HG03565 (cell line): ENCODE measurements around the gene MRPS31.
"Not testable (repeated sequence)": the region's sequence is repeated elsewhere in the genome, so short reads cannot be mapped to it uniquely, and the experiment has no call there.

Source experiments
- ATAC-seq: cut with Tn5 transposase; IDR thresholded peaks from one replicate; pipeline ENCODE4 v1.9.1; 2021; ENCODE audit warnings: mild to moderate bottlenecking, moderate library complexity; ENCODE audit not compliant: unreplicated experiment

The MRPS31 gene

DNA sequence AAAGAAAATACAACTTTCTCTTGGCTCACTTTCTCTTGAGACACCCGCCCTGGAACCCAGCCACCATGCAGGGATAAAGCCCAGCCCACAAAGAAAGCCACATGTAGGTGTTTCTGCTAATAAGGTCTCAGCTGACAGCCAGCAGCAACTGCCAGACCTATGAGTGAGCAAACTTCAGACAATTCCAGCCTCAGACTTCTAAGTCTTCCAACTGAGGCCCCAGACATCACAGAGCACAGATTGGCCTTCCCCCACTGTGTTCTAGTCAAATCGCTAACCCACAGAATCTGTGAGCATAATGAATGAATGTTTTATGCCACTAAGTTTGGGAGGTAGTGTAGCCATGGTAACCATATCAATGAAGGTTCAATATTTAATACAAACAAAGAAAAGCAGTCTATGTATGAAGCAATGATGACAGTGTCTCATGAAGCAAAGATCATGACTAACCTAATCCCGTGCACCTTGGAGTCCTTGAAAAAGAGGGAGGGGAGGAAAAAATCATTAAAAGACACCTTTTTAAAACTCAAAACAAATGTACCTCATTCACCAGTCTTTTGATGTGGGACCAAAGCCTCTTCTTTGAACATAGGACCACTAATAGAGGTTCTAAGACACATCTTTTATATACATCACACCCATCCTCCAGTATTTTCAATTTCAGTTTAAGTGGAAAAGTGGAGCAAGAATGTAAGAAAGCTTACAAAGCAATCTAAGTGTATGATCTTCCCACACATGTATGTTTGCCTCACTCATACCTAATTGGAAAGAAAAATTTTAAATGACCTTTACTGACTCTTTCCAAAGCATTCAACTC is 6.2 kb downstream of the MRPS31 start:
- no peak for ATAC-seq

GRCh38 chr13:40762849-40763248 is 8.1 kb downstream of the MRPS31 start:
- no peak for ATAC-seq

DNA sequence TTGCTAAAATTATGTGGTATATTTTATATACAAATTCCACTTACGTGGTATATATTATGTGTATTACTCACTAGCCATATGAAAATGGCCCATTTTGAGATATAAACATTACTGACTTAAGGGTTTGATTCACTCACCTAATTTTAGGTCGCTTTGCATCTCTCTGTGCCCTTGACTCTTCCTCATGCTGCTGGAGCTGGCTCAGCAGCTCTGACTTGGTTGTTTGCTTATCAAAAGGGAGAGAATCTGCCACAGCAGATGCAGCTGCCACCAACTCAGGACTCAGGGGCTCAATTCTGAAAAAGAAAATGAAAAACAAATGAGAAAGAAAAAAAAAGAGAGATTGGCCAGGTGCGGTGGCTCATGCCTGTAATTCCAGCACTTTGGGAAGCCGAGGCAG is 12.2 kb downstream of the MRPS31 start:
- no peak for ATAC-seq

- no peak for ATAC-seq
Observed at GRCh38 chr13:40756042-40756441, 14.9 kb downstream of the MRPS31 start.

DNA sequence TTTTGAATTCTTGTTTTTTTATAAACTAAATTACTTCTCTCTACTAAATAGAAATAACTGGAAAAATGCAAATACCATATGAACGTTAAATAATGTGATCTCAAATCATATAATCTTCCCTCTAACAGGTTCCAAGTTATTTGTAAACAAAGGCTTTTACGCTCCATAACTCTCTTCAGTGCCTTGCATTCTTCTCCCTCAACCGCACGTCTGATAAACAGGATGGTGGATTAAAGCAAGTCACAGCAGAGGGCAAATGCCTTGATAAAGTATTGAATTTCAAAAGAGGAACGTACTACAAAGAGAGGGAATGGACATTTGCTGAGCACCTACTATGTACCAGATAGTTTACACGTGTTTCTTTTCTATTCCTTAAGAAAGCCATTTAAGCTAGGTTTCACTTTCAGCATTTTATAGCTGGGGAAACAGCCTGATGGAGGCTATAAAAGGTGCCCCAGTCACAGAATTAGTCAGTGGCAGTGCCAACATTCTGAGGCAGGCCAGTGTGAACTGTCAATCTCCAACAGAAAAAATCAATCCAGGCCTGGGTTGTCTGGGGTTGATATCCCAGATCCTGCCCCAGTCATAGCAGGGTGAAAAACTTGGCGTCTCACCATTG is 15.8 kb downstream of the MRPS31 start:
- no peak for ATAC-seq

GRCh38 chr13:40749327-40749726 is 21.7 kb downstream of the MRPS31 start:
- ATAC-seq: no peak

GRCh38 chr13:40735232-40735548 is 35.8 kb downstream of the MRPS31 start:
- ATAC-seq: not testable (repeated sequence)

DNA sequence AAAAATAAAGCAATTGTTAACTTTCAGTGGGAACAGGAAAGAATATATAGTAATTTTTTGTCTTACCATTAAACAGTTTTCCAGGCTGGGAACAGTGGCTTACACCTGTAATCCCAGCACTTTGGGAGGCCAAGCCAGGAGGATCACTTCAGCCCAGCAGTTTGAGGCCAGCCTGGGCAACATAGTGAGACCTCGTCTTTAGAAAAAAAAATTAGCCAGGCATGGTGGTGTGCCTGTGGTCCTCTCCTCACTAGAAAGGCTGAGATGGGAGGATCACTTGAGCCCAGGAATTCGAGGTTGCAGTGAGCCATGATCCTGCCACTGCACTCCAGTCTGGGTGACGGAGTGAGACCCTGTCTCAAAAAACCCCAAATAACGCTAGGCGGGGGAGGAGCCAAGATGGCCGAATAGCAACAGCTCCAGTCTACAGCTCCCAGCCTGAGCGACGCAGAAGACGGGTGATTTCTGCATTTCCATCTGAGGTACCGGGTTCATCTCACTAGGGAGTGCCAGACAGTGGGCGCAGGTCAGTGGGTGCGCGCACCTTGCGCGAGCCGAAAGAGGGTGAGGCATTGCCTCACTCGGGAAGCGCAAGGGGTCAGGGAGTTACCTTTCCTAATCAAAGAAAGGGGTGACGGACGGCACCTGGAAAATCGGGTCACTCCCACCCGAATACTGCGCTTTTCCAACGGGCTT is 36.3 kb downstream of the MRPS31 start:
- not testable (repeated sequence) for ATAC-seq

DNA sequence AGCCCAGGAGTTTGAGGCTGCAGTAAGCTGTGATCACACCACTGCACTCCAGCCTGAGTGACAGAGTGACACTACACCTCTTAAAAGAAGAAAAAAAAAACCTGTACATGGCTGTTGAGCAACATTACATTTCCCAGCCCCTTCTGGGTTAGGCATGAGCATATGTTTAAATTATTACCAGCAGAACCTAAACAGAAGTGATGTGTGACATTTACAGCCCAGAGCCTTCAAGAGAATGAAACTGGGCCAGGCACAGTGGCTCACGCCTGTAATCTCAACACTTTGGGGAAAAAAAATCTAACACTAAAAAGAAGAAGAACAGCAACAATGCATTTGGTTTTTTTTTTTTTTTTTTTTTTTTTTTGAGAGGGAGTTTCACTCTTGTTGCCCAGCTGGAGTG is 38.3 kb downstream of the MRPS31 start:
- ATAC-seq: no peak

DNA sequence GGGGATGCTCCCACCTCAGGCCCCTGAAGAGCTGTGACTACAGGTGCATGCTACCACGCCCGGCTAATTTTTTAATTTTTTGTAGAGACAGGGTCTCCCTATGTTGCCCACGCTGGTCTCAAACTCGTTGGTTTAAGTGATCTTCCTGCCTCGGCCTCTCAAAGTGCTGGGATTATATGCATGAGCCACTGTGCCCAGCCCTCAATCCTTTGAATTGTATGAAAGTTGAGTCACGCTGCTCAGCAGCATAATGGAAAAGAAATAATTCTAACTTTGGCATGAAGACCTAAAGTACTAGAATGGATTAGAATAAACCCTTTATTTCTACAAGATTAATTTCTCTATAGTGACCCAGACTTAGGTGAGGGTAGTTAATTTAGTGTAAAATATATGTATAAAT is 42.4 kb downstream of the MRPS31 start:
- ATAC-seq: no peak

DNA sequence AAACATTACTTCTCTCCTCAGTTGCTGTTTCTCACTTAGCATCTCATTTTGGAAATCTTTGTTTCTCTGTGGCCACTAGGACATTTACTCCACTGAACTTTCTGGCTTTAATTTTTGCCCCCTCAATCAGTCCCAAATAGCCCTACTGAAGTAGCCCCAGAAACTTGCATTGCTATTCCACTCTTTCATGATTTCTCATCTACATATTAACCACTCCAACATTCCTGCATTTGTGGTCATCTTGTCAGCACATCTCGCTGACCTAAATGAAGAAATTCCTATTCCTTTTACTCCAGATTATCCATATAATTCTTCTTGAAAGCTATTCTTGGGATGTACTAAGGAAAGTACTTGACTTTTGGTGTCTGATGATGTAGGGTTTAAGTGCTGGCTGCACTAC is 56.6 kb downstream of the MRPS31 start:
- ATAC-seq: not testable (repeated sequence)

- ATAC-seq: no peak
Observed at GRCh38 chr13:40706439-40706838, 64.6 kb downstream of the MRPS31 start.

DNA sequence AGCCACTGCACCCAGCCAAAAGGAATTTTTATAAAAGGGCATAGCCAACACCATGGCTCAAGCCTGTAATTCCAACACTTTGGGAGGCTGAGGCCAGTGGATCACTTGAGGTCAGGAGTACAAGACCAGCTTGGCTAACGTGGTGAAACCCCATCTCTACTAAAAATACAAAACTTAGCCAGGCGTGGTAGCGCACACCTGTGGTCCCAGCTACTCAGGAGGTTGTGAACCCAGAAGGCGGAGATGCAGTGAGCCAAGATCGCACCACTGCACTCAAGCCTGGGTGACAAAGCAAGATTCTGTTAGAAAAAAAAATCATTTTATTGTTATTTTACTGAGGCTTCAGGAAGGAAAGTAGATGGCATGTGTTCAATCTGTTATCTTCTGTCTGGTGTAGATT is 73.3 kb downstream of the MRPS31 start:
- ATAC-seq: no peak

DNA sequence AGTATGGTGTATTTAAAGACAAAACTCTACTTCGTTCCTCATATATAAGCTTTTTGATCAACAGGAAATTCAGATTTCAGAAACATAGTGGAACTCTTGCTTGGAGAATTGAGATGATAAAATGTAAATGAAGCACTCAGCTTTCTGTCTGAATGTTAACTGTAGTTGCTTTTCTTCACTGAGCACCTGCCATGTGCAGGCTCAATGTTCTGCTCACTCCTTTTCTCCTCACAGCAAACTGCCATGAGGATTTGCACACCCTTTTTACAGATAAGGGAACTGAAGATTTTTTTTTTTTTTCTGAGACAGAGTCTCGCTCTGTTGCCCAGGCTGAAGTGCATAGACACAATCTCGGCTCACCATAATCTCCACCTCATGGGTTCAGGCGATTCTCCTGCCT is 76.6 kb downstream of the MRPS31 start:
- no peak for ATAC-seq

DNA sequence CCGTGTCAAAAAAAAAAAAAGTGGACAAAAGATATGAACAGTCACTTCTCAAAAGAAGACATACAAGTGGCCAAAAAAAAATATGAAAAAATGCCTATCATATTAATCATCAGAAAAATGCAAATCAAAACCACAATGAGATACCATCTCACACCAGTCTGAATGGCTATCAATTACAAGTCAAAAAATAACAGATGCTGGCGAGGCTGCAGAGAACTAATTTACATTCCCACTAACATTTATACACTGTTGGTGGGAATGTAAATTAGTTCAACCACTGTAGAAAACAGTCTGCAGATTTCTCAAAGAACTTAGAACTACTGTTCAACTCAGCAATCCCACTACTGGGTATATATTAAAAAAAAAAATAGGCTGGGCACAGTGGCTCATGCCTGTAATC is 78.0 kb downstream of the MRPS31 start:
- peak; percentile 80 for ATAC-seq

- ATAC-seq: no peak
Observed at GRCh38 chr13:40688781-40689180, 82.2 kb downstream of the MRPS31 start.

DNA sequence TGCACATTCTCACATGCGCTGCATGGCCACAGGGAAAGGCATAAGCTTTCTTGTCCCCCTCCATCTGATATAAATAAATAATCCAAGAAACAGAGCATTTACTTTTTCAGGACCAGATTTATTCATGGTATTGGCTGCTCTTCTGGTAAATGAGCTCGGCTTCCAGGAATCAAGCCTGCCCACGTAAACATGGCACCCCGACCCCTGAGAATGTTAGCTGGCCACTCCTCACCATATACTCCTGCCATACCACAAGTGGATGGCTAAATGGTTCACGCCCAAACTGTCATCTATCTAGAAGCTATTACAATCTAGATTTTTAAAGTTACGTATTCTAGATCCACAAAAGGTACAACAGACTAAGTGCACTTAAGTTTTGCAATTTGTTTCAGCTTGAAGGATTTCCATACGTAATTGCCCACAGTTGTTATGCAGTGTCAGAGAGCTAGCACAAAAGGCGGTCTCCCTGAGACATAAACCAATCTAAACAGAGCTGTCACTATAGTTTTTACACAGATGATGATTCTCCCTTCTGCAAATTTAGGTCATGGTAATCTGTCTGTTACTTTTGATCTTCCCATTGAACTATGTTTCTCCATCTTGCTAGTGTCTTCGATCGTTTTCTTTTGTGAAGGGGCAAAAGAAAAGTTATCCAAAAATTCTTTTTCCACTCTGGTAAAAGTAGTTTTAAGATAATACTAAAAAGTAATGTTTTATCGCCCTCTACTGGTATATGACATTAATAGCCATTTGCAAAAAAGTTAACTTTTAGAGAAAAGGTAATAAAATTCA is 88.3 kb downstream of the MRPS31 start:
- no peak for ATAC-seq

GRCh38 chr13:40681341-40682146 is 89.4 kb downstream of the MRPS31 start:
- ATAC-seq: no peak

DNA sequence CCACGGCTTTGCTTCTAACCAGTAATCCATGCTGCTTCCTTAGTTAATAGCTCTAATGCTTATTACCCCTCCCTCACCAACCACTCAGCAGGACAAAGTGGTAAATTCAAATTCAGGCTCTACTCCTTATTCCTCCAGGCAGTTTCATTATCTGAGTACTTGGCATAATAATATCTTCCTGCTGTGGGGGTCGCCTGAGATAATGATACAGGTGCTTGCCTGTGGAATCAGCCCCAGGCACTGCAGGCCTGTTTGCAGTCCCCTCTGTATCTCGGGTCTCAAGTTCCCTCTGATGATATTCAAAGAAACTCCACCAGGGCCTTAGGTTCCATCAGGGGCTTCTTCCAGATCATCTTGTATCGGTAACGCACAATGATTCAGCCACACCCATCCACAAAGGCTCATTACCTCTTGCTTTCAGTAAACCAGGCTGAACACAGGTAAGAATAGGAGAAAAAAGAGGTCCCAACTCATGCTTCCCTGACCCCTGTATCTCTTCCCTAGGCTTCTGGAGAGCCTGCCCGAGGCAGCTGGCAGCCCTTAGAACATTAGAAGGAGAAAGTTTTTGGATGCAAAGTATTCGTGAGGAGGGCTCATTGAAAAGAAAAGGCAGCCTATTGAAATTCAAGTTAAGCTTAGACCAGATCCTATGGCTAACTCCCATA is 90.2 kb downstream of the MRPS31 start:
- ATAC-seq: no peak

DNA sequence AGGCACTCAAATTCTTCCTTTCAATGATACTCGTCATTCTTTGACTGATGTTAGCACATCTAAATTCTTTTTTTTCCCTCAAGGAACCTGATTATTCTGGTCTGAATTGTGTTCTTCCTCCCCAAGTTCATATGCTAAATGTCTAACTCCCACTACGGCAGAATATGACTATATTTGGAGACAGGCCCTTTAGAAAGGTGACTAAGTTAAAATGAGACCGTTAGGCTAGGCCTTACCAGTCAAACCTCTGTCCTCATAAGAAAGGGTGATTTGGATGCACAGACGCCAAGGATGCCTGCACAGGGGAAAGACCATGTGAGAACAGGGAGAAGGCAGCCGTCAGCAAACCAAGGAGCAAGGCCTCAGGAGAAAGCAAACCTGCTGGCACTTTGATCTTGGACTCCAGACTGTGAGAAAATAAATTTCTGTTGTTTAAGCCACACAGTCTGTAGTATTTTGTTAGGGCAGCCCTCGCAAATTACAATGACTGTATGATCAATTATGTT is 91.5 kb downstream of the MRPS31 start:
- no peak for ATAC-seq
